ENCODE measurements around the gene PADI2.

The PADI2 gene

GRCh38 chr1:17112496-17113236 is 6.6 kb downstream of the PADI2 start:
- no peak for DNase-seq (ENCODE audit: low read depth)

- no peak for DNase-seq (ENCODE audit: low read depth)
Measured at GRCh38 chr1:17112076-17112475, 7.2 kb downstream of the PADI2 start.

GRCh38 chr1:17110555-17110926 is 8.7 kb downstream of the PADI2 start:
- DNase-seq (ENCODE audit: low read depth) = no peak

- no peak for DNase-seq (ENCODE audit: low read depth)
Measured at GRCh38 chr1:17109892-17110554, 9.2 kb downstream of the PADI2 start.

- DNase-seq (ENCODE audit: low read depth) = no peak
Measured at GRCh38 chr1:17108786-17109185, 10.5 kb downstream of the PADI2 start.

GRCh38 chr1:17108360-17108759 is 10.9 kb downstream of the PADI2 start:
- DNase-seq (ENCODE audit: low read depth) = no peak

- DNase-seq (ENCODE audit: low read depth) = no peak
Measured at GRCh38 chr1:17104782-17105181, 14.5 kb downstream of the PADI2 start.

GRCh38 chr1:17102232-17102631 is 17.0 kb downstream of the PADI2 start:
- no peak for DNase-seq (ENCODE audit: low read depth)

- no peak for DNase-seq (ENCODE audit: low read depth)
Measured at GRCh38 chr1:17101261-17101660, 18.0 kb downstream of the PADI2 start.

GRCh38 chr1:17099616-17100340 is 19.5 kb downstream of the PADI2 start:
- DNase-seq (ENCODE audit: low read depth) = no peak

GRCh38 chr1:17098446-17099317 is 20.6 kb downstream of the PADI2 start:
- DNase-seq (ENCODE audit: low read depth) = peak; percentile 70

- DNase-seq (ENCODE audit: low read depth) = no peak
Measured at GRCh38 chr1:17097787-17098186, 21.5 kb downstream of the PADI2 start.

GRCh38 chr1:17097147-17097546 is 22.1 kb downstream of the PADI2 start:
- DNase-seq (ENCODE audit: low read depth) = no peak

GRCh38 chr1:17096584-17096983 is 22.7 kb downstream of the PADI2 start:
- DNase-seq (ENCODE audit: low read depth) = no peak

- DNase-seq (ENCODE audit: low read depth) = no peak
Measured at GRCh38 chr1:17095141-17095540, 24.1 kb downstream of the PADI2 start.

- peak; percentile 37 for DNase-seq (ENCODE audit: low read depth)
Measured at GRCh38 chr1:17094664-17095063, 24.6 kb downstream of the PADI2 start.

- no peak for DNase-seq (ENCODE audit: low read depth)
Measured at GRCh38 chr1:17093822-17094393, 25.3 kb downstream of the PADI2 start.

GRCh38 chr1:17091252-17091651 is 28.0 kb downstream of the PADI2 start:
- no peak for DNase-seq (ENCODE audit: low read depth)

- no peak for DNase-seq (ENCODE audit: low read depth)
Measured at GRCh38 chr1:17089506-17089905, 29.7 kb downstream of the PADI2 start.

GRCh38 chr1:17086751-17087150 is 32.5 kb downstream of the PADI2 start:
- peak; percentile 12 for DNase-seq (ENCODE audit: low read depth)

- no peak for DNase-seq (ENCODE audit: low read depth)
Measured at GRCh38 chr1:17084787-17085186, 34.5 kb downstream of the PADI2 start.

- DNase-seq (ENCODE audit: low read depth) = no peak
Measured at GRCh38 chr1:17082761-17083160, 36.5 kb downstream of the PADI2 start.

Data from EH (cell line).